ENCODE results near the gene DLG5.

Gene DLG5

GRCh38 chr10:77920495-77920894 is 6.1 kb downstream of the DLG5 start:
- ChIA-PET CTCF (interaction anchor here (1.0 kb wide), 1 partner anchor 75 kb away, joined by 3 read pairs; no protein-coding TSS in a partner anchor), POLR2A (ENCODE audit: low non-redundant PET) (interaction anchor here (0.8 kb wide), 1 partner anchor 46 kb away, joined by 4 read pairs; no protein-coding TSS in a partner anchor)
- TF ChIP-seq CTCF (conservative IDR thresholded peaks at IDR 0.05; ENCODE audit: low read depth), result no peak
- peak overlapping the region; percentile 59 for H3K27ac ChIP-seq
- no peak for DNase-seq (ENCODE audit: low spot score)

- TF ChIP-seq CTCF (conservative IDR thresholded peaks at IDR 0.05; ENCODE audit: low read depth), result no peak
- POLR2A ChIA-PET (ENCODE audit: low non-redundant PET), result no interaction called here
- DNase-seq (ENCODE audit: low spot score), result peak; percentile 88
- no peak overlapping the region for H3K27ac ChIP-seq
- CTCF ChIA-PET, result interaction anchor here (0.6 to 1.4 kb wide), 4 partner anchors 73 to 158 kb away, joined by 3 to 9 read pairs (median 4); no protein-coding TSS in a partner anchor
These were observed 6.8 kb downstream of the DLG5 start for GRCh38 chr10:77919713-77920108.

- ChIA-PET POLR2A (ENCODE audit: low non-redundant PET) (no interaction called here), CTCF (no interaction called here)
- TF ChIP-seq CTCF (conservative IDR thresholded peaks at IDR 0.05; ENCODE audit: low read depth), result no peak
- no peak for DNase-seq (ENCODE audit: low spot score)
- H3K27ac ChIP-seq, result peak overlapping the region; percentile 42
These were observed 11.0 kb downstream of the DLG5 start for GRCh38 chr10:77915319-77916105.

GRCh38 chr10:77913090-77913489 is 13.5 kb downstream of the DLG5 start:
- no peak for DNase-seq (ENCODE audit: low spot score)
- peak overlapping the region; percentile 50; the same call in 1 of the 2 replicates for H3K27ac ChIP-seq
- ChIA-PET CTCF (no interaction called here), POLR2A (ENCODE audit: low non-redundant PET) (no interaction called here)
- TF ChIP-seq CTCF (conservative IDR thresholded peaks at IDR 0.05; ENCODE audit: low read depth), result no peak

- ChIA-PET POLR2A (ENCODE audit: low non-redundant PET) (no interaction called here), CTCF (interaction anchor here (0.6 kb wide), 1 partner anchor 13 kb away, joined by 3 read pairs; no protein-coding TSS in a partner anchor)
- no peak for DNase-seq (ENCODE audit: low spot score)
- TF ChIP-seq CTCF (conservative IDR thresholded peaks at IDR 0.05; ENCODE audit: low read depth), result no peak
- H3K27ac ChIP-seq, result peak overlapping the region; percentile 54
These were observed 14.0 kb downstream of the DLG5 start for GRCh38 chr10:77912576-77912975.

- peak overlapping the region; percentile 54 for H3K27ac ChIP-seq
- no peak for TF ChIP-seq CTCF (conservative IDR thresholded peaks at IDR 0.05; ENCODE audit: low read depth)
- no peak for DNase-seq (ENCODE audit: low spot score)
- ChIA-PET CTCF (interaction anchor here (0.6 to 0.7 kb wide), 2 partner anchors 13 to 21 kb away, joined by 3 read pairs; no protein-coding TSS in a partner anchor), POLR2A (ENCODE audit: low non-redundant PET) (interaction anchor here (0.6 kb wide), 1 partner anchor 13 kb away, joined by 3 read pairs; no protein-coding TSS in a partner anchor)
These were observed 14.9 kb downstream of the DLG5 start for GRCh38 chr10:77911535-77912123.
